H1 (cell line): ENCODE data around the gene CYP51A1. TPM values are rescaled to one million over a fixed set of nuclear protein-coding genes. Genes with fewer than 3 reads are reported as not detected.

ENCODE experiments used
- CTCF ChIA-PET: fragments of 300-600 bp; sonication (Branson Sonifier 250); formaldehyde crosslinking; loops from one replicate; lab custom pipeline; 2021; ENCODE audit not compliant: partially characterized antibody; lab: Charles Lee
- POLR2A ChIA-PET: fragments of 300-600 bp; sonication (Branson Sonifier 250); formaldehyde crosslinking; loops from one replicate; lab custom pipeline; 2021; ENCODE audit warnings: inconsistent platforms; ENCODE audit not compliant: partially characterized antibody; lab: Charles Lee
- DNase-seq, 2 experiments: peaks; one replicate each; pipeline versions ENCODE4 v3.0.0 to v3.0.0-alpha.2; 2010 to 2022; ENCODE audit warnings: low spot score in 2 of 2, low read depth in 1 of 2, mixed read lengths in 1 of 2
- FAIRE-seq: peaks from 2 replicates; lab custom pipeline; 2011; peaks lifted over from hg19 to GRCh38; lab: Jason Lieb, UNC
- H2AFZ ChIP-seq: 2 replicates; pipeline ENCODE4 v1.8.1; 2012; ENCODE audit warnings: low read length, inconsistent platforms
- H2AK5ac ChIP-seq: 2 replicates; pipeline ENCODE4 v1.6.1; 2013; ENCODE audit warnings: low read depth, low read length
- H2BK120ac ChIP-seq: replicated peaks from 2 replicates; pipeline ENCODE3; 2013; ENCODE audit warnings: low read depth, low read length, inconsistent platforms
- H2BK12ac ChIP-seq: 2 replicates; pipeline ENCODE4 v1.6.1; 2013; ENCODE audit warnings: low read depth, low read length
- H2BK15ac ChIP-seq: 2 replicates; pipeline ENCODE4 v1.6.1; 2013; ENCODE audit warnings: low read length
- H2BK20ac ChIP-seq: 2 replicates; pipeline ENCODE4 v1.6.1; 2013; ENCODE audit warnings: low read length
- H2BK5ac ChIP-seq: 2 replicates; pipeline ENCODE4 v1.6.1; 2013; ENCODE audit warnings: low read depth, low read length
- H3K14ac ChIP-seq: 2 replicates; pipeline ENCODE4 v1.6.1; 2013; ENCODE audit warnings: inconsistent platforms; ENCODE audit not compliant: insufficient read length
- H3K18ac ChIP-seq: 2 replicates; pipeline ENCODE4 v1.6.1; 2013; ENCODE audit warnings: low read length; ENCODE audit errors: extremely low read depth
- H3K23ac ChIP-seq: 2 replicates; pipeline ENCODE4 v1.6.1; 2013; ENCODE audit warnings: inconsistent platforms; ENCODE audit not compliant: insufficient read length
- H3K23me2 ChIP-seq: 2 replicates; pipeline ENCODE4 v1.6.1; 2013; ENCODE audit warnings: low read depth, low read length
- H3K27ac ChIP-seq: 2 replicates; pipeline ENCODE4 v1.6.1; 2011; ENCODE audit warnings: low read depth, low read length, inconsistent platforms
- H3K27me3 ChIP-seq, 4 experiments: replicated peaks in 1 of 4; 1 replicate in 1 of 4; 2 replicates in 3 of 4; pipeline versions ENCODE4 v1.6.1 to v1.8.1; 2011 to 2013; ENCODE audit warnings: low read length in 3 of 4, mild to moderate bottlenecking in 3 of 4, inconsistent platforms in 2 of 4, mixed read lengths in 2 of 4, moderate library complexity in 1 of 4; ENCODE audit not compliant: control insufficient read depth in 3 of 4, insufficient read depth in 3 of 4; ENCODE audit errors: extremely low read depth in 1 of 4
- H3K36me3 ChIP-seq, 4 experiments: 2 replicates each; pipeline versions ENCODE4 v1.6.1 to v1.8.1; 2011 to 2013; ENCODE audit warnings: mild to moderate bottlenecking in 4 of 4, low read length in 3 of 4, moderate library complexity in 2 of 4, control low read depth in 1 of 4, inconsistent platforms in 1 of 4; ENCODE audit not compliant: insufficient read depth in 4 of 4, control insufficient read depth in 2 of 4
- H3K4ac ChIP-seq: replicated peaks from 2 replicates; pipeline ENCODE3; 2013; ENCODE audit warnings: low read length, low read depth, mixed read lengths, inconsistent platforms; ENCODE audit not compliant: insufficient read length
- H3K4me1 ChIP-seq, 4 experiments: replicated peaks in 1 of 4; 1 replicate in 1 of 4; 2 replicates in 3 of 4; pipeline versions ENCODE4 v1.6.1 to v1.8.1; 2011 to 2013; ENCODE audit warnings: low read length in 3 of 4, inconsistent platforms in 2 of 4, mixed read lengths in 1 of 4; ENCODE audit not compliant: insufficient read depth in 4 of 4, control insufficient read depth in 3 of 4
- H3K4me2 ChIP-seq, 2 experiments: 2 replicates each; pipeline versions ENCODE4 v1.6.1 to v1.8.1; 2011 to 2013; ENCODE audit warnings: low read depth in 2 of 2, low read length in 2 of 2, control low read depth in 1 of 2, inconsistent platforms in 1 of 2, mild to moderate bottlenecking in 1 of 2; ENCODE audit not compliant: insufficient read depth in 1 of 2
- H3K4me3 ChIP-seq, 4 experiments: fragments of 200-600, 300-600 bp in 1 of 4; sonication (generic), shearing (Covaris generic), sonication (Bioruptor Twin) in 1 of 4; 2 replicates each; pipeline versions ENCODE4 v1.5.1 to v1.8.1; 2011 to 2016; ENCODE audit warnings: low read length in 4 of 4, low read depth in 3 of 4, control low read depth in 2 of 4, inconsistent platforms in 2 of 4, mild to moderate bottlenecking in 2 of 4, mixed read lengths in 1 of 4, moderate library complexity in 1 of 4; ENCODE audit not compliant: insufficient read depth in 2 of 4; ENCODE audit errors: extremely low read depth in 1 of 4
- H3K56ac ChIP-seq: replicated peaks from 2 replicates; pipeline ENCODE3; 2013; ENCODE audit warnings: low read depth, mild to moderate bottlenecking, mixed read lengths, low read length, inconsistent platforms; ENCODE audit not compliant: insufficient read length
- H3K79me1 ChIP-seq: 2 replicates; pipeline ENCODE4 v1.6.1; 2013; ENCODE audit warnings: low read depth, low read length, control low read depth
- H3K79me2 ChIP-seq, 2 experiments: 2 replicates each; pipeline versions ENCODE4 v1.6.1 to v1.8.1; 2012 to 2013; ENCODE audit warnings: low read length in 2 of 2, mild to moderate bottlenecking in 2 of 2, inconsistent platforms in 1 of 2; ENCODE audit not compliant: insufficient read depth in 2 of 2, control insufficient read depth in 1 of 2
- H3K9ac ChIP-seq, 4 experiments: replicated peaks in 1 of 4; 1 replicate in 1 of 4; 2 replicates in 3 of 4; pipeline versions ENCODE4 v1.6.1 to v1.8.1; 2011 to 2013; ENCODE audit warnings: low read depth in 3 of 4, low read length in 3 of 4, control low read depth in 2 of 4, mild to moderate bottlenecking in 2 of 4, moderate library complexity in 2 of 4, inconsistent platforms in 1 of 4; ENCODE audit errors: extremely low read depth in 1 of 4
- H3K9me3 ChIP-seq, 2 experiments: 2 replicates each; pipeline versions ENCODE4 v1.6.1 to v1.8.1; 2012 to 2013; ENCODE audit warnings: mild to moderate bottlenecking in 2 of 2, moderate library complexity in 2 of 2, control low read depth in 1 of 2, inconsistent platforms in 1 of 2, low read depth in 1 of 2, low read length in 1 of 2, mixed read lengths in 1 of 2; ENCODE audit not compliant: insufficient read depth in 2 of 2
- H4K20me1 ChIP-seq, 2 experiments: replicated peaks in 1 of 2; 2 replicates each; pipeline versions ENCODE3 to v1.8.1; 2011 to 2013; ENCODE audit warnings: inconsistent platforms in 2 of 2, low read length in 2 of 2, mild to moderate bottlenecking in 1 of 2; ENCODE audit not compliant: insufficient read depth in 2 of 2, control insufficient read depth in 1 of 2
- H4K5ac ChIP-seq: 2 replicates; pipeline ENCODE4 v1.6.1; 2013; ENCODE audit warnings: low read length, low read depth, mixed read lengths, inconsistent platforms; ENCODE audit not compliant: insufficient read length
- H4K8ac ChIP-seq: 2 replicates; pipeline ENCODE4 v1.8.0; 2013; ENCODE audit warnings: mild to moderate bottlenecking, moderate library complexity, low read length, inconsistent platforms; ENCODE audit not compliant: insufficient read depth; ENCODE audit errors: extremely low read depth
- H4K91ac ChIP-seq: replicated peaks from 2 replicates; pipeline ENCODE3; 2013; ENCODE audit warnings: low read length, mixed read lengths, inconsistent platforms; ENCODE audit not compliant: insufficient read length
- RFX5 ChIP-seq: IDR thresholded peaks from 2 replicates; pipeline ENCODE4 v1.6.1; 2011; ENCODE audit warnings: low read depth, low read length, improper control_type of control experiment, borderline replicate concordance
- SIX5 ChIP-seq: IDR thresholded peaks from 2 replicates; pipeline ENCODE4 v1.6.1; 2011; ENCODE audit warnings: mild to moderate bottlenecking, low read depth, low read length
- WGBS, 2 experiments: shearing (Covaris generic) in 1 of 2; methylation state at CpG; one replicate each; pipeline versions ENCODE4 v1.1.6 to v1.1.7; 2013 to 2015; ENCODE audit warnings: low lambda C conversion rate in 2 of 2, mixed read lengths in 2 of 2, inconsistent platforms in 1 of 2, low coverage in 1 of 2, missing lambda C conversion rate in 1 of 2; ENCODE audit not compliant: insufficient replicate concordance in 2 of 2, insufficient coverage in 1 of 2, insufficient read length in 1 of 2; ENCODE audit errors: extremely low coverage in 1 of 2, missing lambda C conversion rate in 1 of 2; 5-methylcytosine and 5-hydroxymethylcytosine counted together
- polyA plus RNA-seq, 7 experiments: library from polyadenylated mRNA; depleted of rRNA in 3 of 7; stranded (reverse) in 5 of 7; unstranded in 2 of 7; fragments of >200 nt in 5 of 7; fragments of 200-250 nt in 2 of 7; gene quantifications; 1 replicate in 5 of 7; 2 replicates in 1 of 7; 4 replicates in 1 of 7; pipeline versions ENCODE4 v1.2.1 to v1.2.3, GENCODE V29; 2011 to 2013; ENCODE audit warnings: missing spikeins in 2 of 7, mixed read lengths in 2 of 7
- total RNA-seq: library from RNA; stranded (reverse); fragmentation: NEBNext Ultra II Directional; extraction: Animal tissue kit (Norgen Biotek cat#: 25700); gene quantifications from 2 replicates; pipeline ENCODE4 v1.2.1, GENCODE V29; 2021

CYP51A1 gene
- total and polyA plus RNA-seq, 2 of the 8 experiments (the other 6 are each of a cell fraction or from before 2014, with no cell fraction given) = 9.8 to 111 TPM

DNA sequence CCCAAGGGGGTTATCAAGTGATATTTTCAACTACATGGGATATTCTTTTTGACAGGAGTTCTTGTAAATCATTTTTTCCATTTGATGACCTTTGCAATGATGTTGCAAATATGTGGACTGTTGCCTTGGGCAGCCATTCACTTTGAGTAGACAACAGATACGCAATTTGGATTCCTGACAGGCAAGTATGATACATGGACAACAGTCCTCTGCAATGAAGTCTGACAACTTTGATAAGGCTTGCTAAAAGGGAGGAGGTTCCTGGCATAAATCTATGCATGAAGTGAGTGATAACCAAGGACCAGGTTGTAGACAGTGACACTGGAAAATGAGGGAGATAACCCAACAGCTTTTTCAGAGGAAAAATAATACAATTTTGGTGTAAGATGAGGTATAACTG is 27.0 kb upstream of the CYP51A1 start:
- Histone ChIP-seq H3K14ac (no peak overlapping the region), H4K8ac (no peak overlapping the region), H3K9me3 (no peaks in the 10 kb centered on the region), H3K56ac (no peak overlapping the region), H4K20me1 (no peaks in the 10 kb centered on the region), H3K23me2 (no peaks in the 10 kb centered on the region), H4K5ac (no peak overlapping the region), H2BK15ac (no peak overlapping the region), H2BK20ac (no peak overlapping the region), H3K79me1 (no peaks in the 10 kb centered on the region), H3K4ac (no peak overlapping the region), H3K4me1 (no peaks in the 10 kb centered on the region), H2BK120ac (no peak overlapping the region), H3K23ac (no peak overlapping the region), H3K79me2 (no peaks in the 10 kb centered on the region), H4K91ac (no peak overlapping the region), H3K4me2 (no peak overlapping the region), H3K36me3 (no peaks in the 10 kb centered on the region), H2AFZ (no peak overlapping the region), H3K9ac (no peak overlapping the region), H3K4me3 (no peak overlapping the region), H3K18ac (no peak overlapping the region), H2AK5ac (no peak overlapping the region), H3K27me3 (no peaks in the 10 kb centered on the region), H3K27ac (no peak overlapping the region), H2BK12ac (no peak overlapping the region), H2BK5ac (no peak overlapping the region)
- no peak for DNase-seq
- 89% methylated on average over 1 of the region's 1 CpG; no CpG with 5 or more reads in 1 of the 2 experiments for WGBS, 2 experiments
- POLR2A ChIA-PET = no interaction called here
- CTCF ChIA-PET = interaction anchor here (0.9 to 1.6 kb wide), 3 partner anchors 13 to 28 kb away, joined by 3 read pairs; partner anchors contain the start of gene LRRD1
- FAIRE-seq = no peak
- TF ChIP-seq RFX5 (no peak), SIX5 (no peak)
